GM12872 (cell line): ENCODE measurements around the gene MLEC.

Experiments used
- TF ChIP-seq, protein P1 (sequence below): IDR thresholded peaks from 3 replicates; pipeline ENCODE4 v1.5.1; 2011; ENCODE audit warnings: low read depth, mild to moderate bottlenecking, low read length, moderate library complexity; ENCODE audit not compliant: insufficient read depth

Gene MLEC

DNA sequence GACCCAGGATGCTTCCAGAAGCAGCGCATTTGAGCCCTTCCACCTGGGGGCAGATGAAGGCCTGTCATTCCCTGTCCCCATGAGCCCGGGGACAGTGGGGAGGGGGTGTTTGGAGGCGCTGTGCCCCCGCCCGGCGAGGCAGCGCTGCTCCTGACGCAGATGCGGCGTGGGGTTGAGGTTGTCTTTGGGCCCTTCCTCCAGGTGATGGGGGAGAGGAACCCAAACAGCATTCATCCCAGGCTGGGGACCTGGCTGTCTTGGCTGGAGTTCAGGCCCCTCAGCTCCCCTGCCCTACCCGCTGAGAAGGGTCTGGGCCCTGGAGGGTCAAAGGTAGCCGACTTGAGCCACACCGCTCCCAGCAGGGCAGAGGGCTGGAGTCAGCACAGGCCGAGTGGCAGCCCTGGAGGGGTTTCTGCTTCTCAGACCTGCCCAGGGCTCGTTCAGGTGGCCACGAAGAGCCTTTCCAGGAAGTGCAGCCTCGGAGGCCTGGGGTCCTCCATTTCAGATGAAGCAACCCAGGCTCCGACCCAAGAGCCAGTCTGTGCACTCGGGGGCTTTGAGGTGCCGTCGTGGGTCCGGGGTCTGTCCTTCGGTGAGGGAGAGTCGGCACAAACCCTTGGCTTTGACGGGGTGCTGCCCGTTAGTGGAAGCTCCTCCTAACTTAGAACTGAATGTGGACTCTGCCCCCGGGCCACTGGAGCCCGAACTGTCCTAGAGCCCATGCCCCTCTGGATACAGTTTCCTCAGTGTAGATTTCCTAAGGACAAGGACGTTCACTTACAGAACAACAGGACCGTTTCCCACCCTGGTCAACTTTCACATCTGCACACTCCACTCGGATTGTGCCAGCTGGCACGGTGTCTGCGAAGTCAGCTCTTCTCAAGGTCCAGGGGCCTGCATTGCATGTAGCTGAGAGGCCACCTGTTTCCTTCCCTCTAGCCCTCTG, 54.8 kb downstream of the MLEC start:
- TF ChIP-seq, protein P1, sequence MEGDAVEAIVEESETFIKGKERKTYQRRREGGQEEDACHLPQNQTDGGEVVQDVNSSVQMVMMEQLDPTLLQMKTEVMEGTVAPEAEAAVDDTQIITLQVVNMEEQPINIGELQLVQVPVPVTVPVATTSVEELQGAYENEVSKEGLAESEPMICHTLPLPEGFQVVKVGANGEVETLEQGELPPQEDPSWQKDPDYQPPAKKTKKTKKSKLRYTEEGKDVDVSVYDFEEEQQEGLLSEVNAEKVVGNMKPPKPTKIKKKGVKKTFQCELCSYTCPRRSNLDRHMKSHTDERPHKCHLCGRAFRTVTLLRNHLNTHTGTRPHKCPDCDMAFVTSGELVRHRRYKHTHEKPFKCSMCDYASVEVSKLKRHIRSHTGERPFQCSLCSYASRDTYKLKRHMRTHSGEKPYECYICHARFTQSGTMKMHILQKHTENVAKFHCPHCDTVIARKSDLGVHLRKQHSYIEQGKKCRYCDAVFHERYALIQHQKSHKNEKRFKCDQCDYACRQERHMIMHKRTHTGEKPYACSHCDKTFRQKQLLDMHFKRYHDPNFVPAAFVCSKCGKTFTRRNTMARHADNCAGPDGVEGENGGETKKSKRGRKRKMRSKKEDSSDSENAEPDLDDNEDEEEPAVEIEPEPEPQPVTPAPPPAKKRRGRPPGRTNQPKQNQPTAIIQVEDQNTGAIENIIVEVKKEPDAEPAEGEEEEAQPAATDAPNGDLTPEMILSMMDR, result no peak

DNA sequence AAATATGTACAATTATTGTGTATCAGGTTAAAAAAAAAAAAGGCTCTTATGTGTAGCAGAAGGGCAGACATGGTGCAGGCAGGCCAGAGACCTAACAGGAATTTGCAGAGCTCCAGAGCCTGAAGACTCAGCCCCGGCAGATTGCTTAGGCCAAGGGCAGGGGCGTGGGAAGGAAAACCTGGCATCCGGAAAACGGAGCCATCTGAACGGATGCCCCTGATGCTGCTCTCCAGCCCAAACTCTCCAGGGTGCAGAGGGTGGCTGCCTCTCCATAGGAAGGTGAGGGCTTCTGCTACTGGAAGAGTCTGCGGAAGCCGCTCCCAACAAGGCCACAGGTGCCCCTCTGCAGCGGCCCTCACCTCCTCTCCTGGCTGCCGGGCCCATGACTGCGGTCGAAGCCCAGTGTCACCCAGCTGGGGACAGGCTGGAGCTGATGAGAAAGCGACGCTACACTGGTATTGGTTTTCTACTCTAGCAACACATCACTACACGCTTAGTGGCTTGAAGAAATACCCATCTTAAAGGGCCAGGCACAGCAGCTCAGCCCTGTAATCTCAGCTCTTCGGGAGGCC, 58.1 kb downstream of the MLEC start:
- TF ChIP-seq, protein P1, result no peak

DNA sequence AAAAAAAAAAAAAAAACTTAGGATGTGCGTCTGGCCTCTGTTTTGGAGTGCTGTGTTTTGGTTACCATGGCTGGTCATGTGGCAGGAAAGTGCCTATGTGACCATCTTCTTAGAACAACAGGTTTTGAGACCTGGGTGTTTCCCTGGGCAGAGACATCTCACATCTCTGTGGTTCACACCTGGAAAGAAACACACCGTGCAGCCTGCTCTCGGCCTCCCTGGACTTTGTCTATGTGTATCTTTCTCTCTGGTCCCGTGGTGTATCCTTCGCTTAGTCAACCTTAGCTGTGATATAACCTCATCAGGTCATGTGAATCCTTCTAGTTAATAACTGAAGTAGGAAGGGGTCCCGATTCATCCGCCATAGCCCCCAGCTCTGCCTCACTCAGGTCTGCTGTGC, 61.3 kb downstream of the MLEC start:
- TF ChIP-seq, protein P1, result no peak

DNA sequence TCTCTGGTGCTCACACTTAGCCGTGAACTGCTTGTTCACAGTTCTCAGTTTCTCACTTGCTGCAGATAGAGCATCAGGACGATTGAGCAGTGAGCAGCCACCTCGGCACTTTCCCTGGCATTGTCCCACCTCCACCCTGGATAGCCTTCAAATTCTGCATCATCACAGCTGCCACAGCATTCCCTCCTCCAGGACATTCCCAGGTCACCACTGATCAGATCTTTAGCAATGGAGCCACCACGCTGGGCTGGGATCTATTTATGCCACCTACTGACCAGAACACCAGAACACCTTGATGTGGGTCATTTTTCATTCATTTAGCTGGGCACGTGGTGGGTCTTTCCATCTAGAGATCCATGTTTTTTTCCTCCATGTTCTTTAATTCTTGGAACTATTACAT, 62.3 kb downstream of the MLEC start:
- TF ChIP-seq, protein P1, result no peak

DNA sequence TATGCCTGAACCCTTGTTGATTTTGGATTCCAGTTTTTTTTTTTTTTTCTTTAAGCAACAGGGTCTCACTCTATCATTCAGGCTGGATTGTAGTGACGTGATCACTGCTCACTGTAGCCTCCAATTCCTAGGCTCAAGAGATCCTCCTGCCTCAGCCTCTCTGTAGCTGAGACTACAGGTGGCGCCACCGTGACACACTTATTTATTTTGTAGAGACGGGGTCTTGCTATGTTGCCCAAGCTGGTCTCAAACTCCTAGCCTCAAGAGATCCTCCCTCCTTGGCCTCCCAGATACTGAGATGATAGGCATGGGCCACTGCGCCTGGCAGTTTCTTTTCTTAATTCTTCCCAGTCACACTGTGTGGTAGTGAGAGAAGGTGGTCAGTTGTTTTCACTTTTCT, 63.9 kb downstream of the MLEC start:
- TF ChIP-seq, protein P1, result no peak

DNA sequence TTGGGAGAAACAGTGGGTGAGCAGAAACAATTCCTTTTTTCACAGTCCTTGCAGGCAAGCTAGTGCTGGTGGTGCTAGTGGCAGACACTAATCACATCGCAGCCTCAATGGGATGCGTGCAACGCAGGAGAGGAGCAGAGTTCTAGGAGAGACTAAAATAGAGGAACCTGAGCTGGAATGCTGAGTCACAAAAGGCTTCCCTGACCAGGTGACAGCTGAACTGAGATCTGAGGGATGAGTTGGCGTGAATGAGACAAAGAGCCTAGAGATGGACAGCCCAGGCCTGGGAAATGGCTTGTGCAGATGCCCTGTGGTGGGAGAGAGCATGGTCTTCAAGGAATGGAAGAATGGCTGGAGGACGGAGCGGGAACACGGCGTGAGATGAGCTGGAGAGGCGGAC, 64.4 kb downstream of the MLEC start:
- TF ChIP-seq, protein P1, result no peak
